ENCODE data around the gene ABCA1.

DNA sequence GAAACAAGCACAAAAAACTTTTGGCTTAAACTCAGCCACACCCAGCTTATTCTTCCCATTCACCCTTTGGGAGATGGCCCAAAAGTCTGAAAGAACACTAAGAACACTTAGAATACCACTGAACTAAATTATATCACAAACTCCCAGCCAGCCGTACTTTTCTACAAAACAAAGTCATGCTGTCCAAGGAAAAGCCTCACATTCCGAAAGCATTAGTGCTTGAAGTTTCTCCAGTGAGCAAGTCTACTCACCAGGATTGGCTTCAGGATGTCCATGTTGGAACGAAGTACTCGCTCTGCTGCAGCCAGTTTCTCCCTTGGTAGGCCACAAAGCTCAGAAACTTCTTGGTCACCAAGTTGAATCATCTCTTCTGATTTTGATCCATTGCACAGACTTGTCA, 69.7 kb downstream of the ABCA1 start:
- TF ChIP-seq, protein P1, sequence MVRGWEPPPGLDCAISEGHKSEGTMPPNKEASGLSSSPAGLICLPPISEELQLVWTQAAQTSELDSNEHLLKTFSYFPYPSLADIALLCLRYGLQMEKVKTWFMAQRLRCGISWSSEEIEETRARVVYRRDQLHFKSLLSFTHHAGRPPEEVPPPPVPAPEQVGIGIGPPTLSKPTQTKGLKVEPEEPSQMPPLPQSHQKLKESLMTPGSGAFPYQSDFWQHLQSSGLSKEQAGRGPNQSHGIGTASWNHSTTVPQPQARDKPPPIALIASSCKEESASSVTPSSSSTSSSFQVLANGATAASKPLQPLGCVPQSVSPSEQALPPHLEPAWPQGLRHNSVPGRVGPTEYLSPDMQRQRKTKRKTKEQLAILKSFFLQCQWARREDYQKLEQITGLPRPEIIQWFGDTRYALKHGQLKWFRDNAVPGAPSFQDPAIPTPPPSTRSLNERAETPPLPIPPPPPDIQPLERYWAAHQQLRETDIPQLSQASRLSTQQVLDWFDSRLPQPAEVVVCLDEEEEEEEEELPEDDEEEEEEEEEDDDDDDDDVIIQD (CRISPR knock-in tag; IDR thresholded peaks at IDR 0.05; ENCODE audit: low read depth), result no peak
- TF ChIP-seq, protein P2, sequence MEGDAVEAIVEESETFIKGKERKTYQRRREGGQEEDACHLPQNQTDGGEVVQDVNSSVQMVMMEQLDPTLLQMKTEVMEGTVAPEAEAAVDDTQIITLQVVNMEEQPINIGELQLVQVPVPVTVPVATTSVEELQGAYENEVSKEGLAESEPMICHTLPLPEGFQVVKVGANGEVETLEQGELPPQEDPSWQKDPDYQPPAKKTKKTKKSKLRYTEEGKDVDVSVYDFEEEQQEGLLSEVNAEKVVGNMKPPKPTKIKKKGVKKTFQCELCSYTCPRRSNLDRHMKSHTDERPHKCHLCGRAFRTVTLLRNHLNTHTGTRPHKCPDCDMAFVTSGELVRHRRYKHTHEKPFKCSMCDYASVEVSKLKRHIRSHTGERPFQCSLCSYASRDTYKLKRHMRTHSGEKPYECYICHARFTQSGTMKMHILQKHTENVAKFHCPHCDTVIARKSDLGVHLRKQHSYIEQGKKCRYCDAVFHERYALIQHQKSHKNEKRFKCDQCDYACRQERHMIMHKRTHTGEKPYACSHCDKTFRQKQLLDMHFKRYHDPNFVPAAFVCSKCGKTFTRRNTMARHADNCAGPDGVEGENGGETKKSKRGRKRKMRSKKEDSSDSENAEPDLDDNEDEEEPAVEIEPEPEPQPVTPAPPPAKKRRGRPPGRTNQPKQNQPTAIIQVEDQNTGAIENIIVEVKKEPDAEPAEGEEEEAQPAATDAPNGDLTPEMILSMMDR (CRISPR knock-in tag; IDR thresholded peaks at IDR 0.05), result no peak
- TF ChIP-seq ZFP90 (CRISPR knock-in tag; IDR thresholded peaks at IDR 0.05; ENCODE audit: borderline replicate concordance) (no peak), PBX3 (CRISPR knock-in tag; IDR thresholded peaks at IDR 0.05; ENCODE audit: borderline replicate concordance) (no peak), ZNF253 (CRISPR knock-in tag; IDR thresholded peaks at IDR 0.05; ENCODE audit: borderline replicate concordance) (no peak)
- TF ChIP-seq, protein P3, sequence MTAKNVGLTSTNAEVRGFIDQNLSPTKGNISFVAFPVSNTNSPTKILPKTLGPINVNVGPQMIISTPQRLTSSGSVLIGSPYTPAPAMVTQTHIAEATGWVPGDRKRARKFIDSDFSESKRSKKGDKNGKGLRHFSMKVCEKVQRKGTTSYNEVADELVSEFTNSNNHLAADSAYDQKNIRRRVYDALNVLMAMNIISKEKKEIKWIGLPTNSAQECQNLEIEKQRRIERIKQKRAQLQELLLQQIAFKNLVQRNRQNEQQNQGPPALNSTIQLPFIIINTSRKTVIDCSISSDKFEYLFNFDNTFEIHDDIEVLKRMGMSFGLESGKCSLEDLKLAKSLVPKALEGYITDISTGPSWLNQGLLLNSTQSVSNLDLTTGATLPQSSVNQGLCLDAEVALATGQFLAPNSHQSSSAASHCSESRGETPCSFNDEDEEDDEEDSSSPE (CRISPR knock-in tag; IDR thresholded peaks at IDR 0.05), result no peak
